GM18511 (cell line): ENCODE data around the gene CEACAM16.
"Not testable (repeated sequence)": the region's sequence is repeated elsewhere in the genome, so short reads cannot be mapped to it uniquely, and the experiment has no call there.

ENCODE experiments used
- ATAC-seq: cut with Tn5 transposase; IDR thresholded peaks from one replicate; pipeline ENCODE4 v1.9.1; 2021; ENCODE audit warnings: mild to moderate bottlenecking, moderate library complexity; ENCODE audit not compliant: unreplicated experiment

Gene CEACAM16

DNA sequence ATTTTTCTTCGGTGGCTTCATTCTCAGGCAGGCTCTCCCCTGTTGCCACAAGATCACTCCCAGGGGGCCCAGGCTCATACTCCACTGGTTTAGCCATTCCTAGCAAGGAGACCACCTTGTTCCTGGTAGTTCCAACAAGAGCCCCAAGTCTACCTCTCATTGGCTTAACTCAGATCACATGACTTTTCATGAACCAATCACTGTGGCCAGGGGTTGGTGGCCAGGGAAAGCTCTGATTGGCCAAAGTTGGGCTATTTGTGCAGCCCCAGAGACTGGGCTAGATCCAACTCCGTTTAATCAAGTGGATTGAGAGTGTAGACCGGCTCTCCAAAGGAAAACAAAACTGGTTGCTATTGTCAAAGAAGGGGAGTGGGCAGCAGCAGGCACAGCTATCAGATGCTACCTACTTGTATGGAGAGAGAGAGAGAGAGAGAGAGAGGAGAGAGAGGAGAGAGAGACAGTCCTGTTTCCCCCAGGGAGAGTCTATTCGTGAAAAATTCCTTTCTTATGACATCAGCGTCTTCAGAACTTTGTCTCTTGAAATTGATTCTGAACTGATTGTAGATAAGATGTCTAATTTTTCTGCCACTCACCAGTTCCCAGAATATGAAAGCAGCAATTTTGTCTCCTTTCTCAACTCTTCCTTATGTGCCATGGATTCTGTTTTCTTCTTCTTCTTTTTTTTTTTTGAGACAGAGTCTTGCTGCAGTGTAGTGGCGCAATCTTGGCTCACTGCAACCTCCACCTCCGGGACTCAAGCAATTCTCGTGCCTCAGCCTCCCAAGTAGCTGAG, 21.7 kb upstream of the CEACAM16 start:
- no peak for ATAC-seq

DNA sequence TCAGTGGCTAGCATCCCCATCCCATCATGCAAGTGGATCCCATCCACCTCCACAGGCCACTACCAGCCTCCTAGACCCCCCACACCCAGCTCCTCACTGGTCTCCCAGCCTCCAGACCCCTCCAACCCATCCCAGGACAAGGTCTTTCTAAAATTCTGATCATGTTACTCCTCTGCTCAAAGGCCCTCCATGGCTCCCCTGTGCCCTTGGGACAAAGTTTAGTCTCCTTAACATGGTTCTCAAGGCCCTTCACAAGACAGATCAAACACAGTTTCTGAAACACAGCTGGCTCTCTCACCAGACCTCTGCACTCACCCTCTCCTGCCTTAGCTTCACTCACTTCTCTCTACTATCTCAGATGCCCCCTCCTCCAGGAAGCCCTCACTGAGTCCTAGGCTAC, 18.4 kb upstream of the CEACAM16 start:
- no peak for ATAC-seq

DNA sequence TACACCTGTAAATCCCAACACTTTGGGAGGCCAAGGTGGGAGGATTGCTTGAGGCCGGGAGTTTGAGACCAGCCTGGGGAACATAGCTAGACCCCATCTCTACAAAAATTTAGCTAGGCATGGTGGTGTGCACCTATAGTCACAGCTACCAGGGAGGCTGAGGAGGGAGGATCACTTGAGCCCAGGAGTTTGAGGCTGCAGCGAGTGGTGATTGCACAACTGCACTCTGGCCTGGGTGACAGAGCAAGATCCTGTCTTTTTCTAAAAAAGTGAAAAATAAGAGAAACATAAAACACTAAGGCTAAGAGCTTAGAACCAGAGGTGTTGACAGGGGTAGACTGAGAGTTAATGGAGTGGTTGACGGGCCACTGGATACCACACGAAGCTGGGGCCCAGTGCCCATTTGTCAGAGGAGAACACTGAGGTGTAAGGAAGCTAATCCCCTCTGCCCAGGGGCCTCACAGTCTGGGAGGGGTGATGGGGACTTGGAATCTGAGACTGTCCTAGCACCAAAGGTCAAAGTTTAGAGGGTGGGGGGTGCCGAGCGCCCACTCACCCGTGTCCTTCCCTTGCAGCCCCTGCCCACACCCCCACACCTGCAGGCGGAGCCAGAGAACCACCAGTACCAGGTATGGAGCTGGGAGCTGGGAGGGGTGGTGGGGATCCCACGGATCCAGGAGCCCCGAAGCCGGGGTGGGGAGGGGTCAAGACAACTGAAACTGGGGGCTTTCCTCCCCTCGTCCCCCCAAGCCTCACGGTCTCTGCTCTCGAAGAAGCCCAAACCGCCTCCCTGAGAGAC, 16.8 kb upstream of the CEACAM16 start:
- no peak for ATAC-seq

DNA sequence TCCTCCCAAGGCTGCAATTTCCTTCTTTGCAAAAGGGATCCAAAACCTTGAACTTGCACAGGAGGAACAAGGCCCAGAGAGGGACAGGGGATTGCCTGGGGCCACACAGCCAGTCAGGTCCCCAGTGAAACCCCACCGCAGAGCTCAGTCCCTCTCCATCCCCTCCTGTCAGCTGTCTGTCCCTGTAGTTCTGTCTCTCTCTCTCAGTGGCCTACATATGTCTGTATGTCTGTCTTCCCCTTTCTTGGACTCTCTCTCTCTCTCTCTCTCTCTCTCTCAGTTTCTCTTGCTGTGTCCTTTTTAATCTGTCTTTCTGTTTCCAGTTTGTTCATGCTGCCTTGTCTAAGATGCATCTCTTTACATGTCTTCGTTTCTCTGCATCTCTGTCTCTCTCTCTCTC, 16.1 kb upstream of the CEACAM16 start:
- ATAC-seq, result no peak

DNA sequence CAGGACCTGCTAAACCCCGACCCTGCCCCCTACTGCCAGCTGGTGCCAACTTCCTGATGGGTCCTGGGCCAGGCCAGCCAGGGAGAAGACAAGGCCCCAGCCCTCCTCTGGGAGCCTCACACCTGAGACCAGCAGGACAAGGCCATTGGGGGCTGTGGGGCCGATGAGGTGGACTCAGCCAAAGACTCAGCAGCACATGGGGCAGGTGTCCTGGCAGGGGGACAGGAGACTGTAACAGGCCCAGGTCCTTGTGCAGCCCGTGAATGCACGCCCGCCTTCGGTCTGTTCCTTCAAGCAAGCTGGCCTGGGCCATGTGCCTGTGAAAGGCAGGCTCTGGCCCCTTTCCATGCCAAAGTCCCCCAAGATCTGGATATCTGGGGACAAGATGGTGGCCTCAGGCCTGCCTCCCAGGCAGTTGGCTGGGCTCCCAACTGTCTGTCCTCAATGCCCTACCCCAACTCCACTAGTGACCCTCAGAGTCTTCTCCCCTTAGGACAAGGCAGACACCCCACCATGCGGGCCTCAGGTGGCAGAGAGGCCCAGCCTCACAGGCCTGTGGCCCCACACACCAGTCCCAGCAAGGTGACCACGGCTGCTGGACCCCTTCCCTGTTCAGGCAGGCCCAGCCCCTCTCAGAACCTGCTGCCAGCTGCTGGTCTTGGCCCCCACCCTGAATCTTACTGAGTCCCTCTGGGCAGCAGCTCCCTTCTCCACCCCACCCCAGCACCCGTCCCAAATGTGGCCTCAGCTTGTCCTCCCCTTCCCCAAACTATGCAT, 15.3 kb upstream of the CEACAM16 start:
- ATAC-seq, result no peak

DNA sequence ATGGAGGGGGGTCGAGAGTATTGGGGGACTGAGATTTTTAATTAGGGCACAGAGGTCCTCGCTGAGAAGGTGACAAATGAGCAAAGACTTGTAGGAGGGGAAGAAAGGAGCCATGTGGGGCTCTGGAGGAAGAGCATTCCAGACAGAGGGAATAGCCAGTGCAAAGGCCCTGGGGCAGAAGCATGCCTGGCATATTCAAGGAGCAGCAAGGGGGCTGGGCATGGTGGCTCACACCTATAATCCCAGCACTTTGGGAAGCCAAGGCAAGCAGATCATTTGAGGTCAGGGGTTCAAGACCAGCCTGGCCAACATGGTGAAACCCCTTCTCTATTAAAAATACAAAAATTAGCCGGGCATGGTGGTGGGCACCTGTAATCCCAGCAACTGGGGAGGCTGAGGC, 14.6 kb upstream of the CEACAM16 start:
- ATAC-seq, result not testable (repeated sequence)

DNA sequence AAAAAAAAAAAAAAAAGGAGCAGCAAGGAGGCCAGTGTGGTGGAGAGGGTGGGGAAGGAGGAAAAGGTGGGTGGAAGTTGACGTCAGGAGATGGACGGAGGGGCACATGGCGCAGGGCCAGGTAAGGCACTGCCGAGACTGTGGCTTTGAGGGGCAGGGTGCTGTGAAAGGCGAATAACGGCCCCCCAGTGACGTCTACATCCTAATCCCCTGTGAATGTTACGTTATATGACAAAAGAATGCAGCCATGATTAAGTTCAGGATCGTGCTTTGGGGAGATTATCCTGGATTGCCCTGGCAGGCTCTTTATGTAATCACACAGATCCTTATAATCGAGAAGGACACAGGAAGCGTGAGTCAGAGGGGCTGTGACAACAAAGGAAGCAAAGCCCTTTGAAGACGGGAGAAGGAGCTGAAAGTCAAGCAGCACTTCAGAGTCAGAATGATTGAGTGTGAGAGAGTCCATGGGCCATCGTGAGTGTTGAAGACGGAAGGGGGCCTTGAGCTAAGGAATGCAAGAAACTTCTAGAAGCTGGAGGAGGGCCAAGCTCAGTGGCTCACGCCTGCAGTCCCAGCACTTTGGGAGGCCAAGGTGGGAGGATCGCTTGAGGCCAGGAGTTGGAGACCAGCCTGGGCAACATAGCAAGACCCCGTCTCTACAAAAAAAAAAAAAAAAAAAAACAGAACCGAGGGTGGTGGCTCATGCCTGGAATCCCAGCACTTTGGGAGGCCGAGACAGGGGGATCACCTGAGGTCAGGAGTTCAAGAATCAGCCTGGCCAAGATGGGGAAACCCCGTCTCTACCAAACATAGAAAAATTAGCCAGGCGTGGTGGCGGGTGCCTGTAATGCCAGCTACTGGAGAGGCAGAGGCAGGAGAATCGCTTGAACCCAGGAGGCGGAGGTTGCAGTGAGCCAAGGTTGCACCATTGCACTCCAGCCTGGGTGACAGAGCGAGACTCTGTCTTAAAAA, 13.8 kb upstream of the CEACAM16 start:
- no peak for ATAC-seq

DNA sequence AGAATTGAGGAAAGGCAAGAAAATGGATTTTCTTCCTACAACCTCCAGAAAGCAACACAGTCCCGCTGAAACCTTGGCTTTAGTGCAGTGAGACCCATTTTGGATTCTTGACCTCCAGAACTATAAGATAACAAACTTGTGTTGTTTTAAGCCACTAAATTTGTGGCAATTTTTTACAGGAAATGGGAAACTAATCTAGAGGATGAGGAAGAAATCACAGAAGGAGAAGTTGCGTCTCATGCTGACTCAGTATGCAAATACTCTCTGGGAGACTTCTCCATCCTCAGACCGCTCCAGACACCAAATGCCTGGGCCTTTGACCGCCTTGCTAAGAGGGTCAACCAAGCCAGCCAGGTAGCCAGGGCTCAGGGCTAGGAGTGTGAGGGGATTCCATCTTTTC, 13.1 kb upstream of the CEACAM16 start:
- ATAC-seq, result no peak

DNA sequence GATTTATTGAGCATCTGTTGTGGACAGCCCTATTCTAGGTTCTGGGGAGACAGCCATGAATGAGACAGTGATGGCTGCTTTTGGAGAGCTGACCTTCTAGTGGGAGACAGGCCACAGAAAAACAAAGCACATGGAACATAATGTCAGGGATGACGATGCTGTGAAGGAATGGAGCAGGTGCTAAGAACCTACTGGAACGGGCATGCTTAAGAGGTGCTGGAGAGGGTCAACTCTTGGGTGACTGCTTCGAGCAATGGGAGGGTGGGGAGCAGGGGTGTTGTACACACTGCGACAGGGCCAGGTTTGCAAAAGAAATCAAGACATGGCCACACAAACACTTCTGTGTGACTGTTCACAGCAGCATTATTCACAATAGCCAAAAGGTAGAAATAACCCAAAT, 12.1 kb upstream of the CEACAM16 start:
- ATAC-seq, result no peak

DNA sequence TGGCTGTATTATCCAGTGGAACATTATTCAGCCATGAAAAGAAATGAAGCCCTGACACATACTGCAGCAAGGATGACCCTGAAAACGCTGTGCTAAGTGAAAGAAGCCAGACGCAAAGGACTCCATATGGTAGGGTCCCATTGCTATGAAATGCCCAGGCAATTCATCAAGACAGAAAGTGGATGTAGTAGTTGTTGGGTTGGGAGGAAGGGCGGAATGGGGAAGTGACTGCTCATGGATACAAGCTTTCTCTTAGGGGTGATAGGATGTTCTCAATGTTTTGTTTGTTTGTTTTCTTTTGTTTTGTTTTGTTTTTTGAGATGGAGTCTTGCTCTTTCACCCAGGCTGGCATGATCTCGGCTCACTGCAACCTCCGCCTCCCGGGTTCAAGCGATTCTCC, 11.1 kb upstream of the CEACAM16 start:
- no peak for ATAC-seq

DNA sequence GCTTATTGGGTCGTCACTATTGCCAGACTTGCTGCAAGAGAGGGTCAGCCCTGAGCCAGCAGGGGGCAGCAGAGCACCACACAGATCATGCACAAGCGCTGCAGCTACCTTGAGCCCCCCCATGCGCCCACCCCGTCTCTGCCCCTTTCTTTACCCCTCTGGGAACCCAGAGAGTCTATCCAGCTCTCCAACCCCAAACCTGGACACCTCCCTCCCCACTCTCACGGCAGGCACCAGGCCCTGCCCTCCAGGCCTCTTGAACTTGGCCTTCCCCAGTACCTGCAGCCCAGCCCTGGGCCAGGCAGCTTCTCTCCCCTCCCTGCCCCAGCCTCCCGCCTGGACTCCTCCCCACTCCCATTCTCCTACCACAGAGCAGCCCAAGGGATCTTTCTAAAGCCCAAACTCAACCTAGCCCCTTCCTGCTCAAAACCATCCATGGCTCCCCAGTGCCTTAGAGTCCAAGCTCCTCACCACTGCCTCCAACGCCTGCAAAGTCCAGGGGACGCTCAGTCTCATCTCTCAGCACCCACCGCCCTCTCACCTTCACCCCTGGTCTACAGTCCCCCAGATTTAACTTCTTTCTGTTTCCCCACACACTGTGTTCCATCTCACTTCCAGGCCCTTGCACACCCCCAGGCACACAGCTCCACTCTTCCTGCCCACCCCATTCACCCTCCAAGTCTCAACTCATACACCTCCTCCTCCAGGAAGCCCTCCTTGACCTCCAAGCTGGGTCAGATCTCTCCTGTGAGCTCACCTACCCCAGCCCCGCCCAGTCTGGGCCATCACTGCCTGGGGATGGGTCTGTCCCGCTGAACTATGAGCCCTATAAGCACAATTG, 9.4 kb upstream of the CEACAM16 start:
- no peak for ATAC-seq

DNA sequence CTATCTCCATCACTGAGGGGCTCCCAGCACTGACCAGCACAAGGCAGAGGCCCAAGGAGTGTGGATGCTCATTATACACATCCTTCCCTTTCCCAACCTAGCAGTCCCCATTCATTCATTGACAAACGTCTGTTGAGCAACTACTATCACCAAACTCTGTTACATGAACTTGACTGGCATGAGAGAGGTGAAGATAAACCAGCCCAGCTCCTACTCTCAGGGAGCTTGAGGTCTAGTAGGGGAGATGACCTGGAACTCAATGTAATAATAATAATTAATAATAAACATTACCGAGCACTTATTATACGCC, 8.9 kb upstream of the CEACAM16 start:
- no peak for ATAC-seq

DNA sequence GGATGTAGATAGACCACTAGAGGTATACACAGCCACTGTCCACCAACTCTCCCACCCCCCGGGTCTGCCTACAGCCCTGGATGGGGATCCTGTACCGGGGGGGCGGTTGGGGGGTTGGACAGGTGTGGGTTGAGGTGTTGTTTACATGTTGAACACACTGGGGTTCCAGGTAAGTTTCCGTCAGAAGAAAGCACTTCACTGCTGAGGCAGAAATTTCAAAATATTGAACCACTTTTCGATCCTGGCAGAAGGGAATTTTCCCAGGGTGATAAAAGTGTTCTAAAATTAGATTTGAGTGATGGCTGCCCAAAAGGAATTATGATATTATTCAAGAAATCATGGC, 6.6 kb upstream of the CEACAM16 start:
- ATAC-seq, result peak; percentile 13

DNA sequence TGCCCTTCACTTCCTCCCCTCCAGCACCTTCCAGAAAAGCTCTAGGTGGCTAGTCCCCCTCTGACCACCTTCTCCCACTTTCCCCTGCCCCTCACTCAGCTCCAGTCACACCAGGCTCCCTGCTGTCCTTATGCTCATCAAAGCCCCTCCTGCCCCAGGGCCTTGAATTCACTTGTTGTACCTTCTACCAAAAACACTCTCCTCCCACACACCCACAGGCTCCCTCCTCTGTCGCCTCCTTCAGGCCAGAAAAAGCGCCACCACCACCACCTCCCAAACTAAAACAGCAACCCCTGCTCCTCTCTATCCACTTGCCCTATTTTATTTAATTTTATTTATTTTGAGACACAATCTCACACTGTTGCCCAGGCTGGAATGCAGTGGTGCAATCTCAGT, 4.8 kb upstream of the CEACAM16 start:
- ATAC-seq, result no peak

DNA sequence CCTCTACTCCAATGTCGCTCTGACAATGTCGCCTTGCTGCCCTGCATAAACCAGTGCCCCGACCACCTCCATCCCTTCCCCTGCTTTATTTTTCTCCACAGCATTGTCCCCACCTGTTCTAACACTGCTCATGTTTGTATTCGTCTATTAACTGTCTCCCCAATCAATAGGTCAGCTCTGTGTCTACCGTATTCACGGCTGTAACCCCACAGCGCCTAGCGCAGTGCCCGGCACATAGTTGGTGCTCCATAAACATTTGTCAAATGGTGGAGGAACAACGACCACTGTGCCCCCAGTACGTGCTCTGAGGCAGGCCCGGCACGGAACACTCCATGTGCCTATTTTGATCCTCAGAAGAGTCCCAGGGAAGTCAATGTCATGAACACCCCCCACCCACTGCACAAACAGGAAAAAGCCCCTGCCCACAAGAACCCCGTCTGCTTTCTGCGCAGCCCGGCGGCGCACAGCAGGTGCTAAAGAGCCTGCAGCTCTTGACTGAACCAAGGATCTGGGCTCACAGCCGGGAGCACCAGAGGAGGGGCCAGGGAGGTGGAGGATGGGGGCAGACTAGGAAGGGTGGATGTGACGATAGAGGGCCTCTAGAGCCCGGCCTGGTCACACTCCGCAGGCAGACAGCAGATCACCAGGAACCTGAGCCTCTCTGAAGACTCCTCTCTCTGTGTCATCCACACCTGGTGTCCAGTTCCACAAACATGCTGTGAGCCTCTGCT, 1.8 kb upstream of the CEACAM16 start:
- ATAC-seq, result no peak

DNA sequence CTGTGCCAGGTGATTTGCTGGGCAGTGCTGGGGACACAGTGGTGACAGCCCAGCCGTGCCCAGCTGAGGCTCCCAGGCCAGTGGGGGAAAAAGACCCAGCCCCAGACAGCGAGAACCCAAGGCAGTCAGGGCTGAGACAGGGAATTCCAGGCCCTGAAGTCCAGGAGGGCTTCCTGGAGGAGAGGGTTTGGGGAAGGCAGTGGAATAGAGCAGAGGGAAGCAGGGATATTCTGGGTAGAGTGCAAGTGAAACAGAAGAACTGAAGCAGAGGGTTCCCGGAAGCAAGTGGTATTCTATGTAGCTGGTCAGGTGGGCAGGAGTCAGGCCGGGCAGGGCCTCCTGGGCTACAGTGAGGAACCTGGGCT, 1.3 kb upstream of the CEACAM16 start:
- ATAC-seq, result no peak

DNA sequence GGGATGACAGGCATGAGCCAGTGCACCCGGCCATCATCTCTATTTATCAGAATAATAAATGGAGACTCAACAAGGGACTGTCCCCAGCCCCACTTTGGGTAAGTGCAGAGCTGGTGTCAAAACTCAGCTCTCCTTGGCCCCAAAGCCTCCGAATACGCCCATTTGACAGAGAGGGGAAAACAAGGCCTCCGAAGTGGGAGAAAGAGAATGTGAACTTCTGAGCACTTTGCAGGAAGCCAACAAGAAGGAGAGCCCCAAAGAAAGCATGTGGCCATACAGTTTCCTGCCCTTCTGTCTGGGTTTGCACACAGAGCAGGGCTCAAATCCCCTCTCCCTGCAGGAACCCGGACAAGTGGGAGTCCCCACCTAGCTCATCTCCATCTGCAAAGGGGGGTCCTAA, 1.6 kb downstream of the CEACAM16 start:
- no peak for ATAC-seq

DNA sequence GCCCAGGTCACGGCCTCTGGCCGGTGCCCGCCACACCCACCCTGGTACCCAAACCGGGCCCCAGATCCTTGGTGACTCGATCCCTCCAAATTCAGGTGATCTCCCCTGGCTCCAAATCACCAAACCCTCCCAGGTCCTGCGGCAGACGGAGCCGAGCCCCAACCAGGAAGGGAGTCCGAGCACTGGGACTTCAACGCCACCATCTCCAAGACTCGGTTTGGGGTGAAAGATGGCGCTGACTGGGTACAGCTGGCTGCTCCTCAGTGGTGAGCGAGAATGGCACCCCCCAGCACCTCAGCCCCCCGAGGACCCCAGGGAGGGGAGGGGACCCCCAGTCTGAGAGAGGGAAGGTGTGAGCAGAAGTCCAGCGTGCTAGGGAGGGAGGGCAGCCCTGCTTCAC, 2.3 kb downstream of the CEACAM16 start:
- no peak for ATAC-seq

DNA sequence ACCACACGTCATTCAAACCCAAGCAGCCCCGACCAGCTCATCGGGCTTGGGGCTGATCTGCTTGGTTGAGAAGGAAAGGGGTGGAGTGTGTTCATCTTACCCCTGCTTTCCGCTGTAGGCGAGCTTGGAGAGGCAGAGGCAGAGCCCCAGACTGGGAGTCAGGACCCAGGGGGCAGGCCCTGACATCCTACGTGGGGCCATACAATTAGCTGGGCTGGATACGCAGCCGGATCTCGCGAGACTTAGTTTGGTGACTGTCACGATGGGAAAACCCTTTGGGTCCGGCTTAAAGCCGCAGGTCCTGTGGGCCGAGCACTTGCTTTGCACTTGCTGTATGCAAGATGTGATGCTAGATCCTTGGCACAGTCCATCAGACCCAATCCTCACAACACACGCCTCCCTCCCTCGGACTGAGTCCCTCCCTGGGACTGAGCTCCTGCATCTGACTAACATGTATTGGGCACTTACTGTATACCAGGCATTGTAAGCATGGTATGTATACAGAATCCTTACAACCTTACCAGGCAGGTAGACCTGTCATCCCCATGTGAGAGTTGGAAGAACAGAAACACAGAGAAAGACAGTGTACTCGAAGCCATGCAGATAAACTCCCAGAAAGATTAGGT, 3.7 kb downstream of the CEACAM16 start:
- no peak for ATAC-seq
